WTC11 (cell line): Measurements from ENCODE around the gene ADGRF4.

ENCODE experiments used
- ELF4 ChIP-seq: sonication (generic); formaldehyde crosslinking; IDR thresholded peaks from 2 replicates; pipeline ENCODE4 v1.8.1; 2022; ENCODE audit warnings: low read depth, mild to moderate bottlenecking, moderate library complexity, missing genetic modification reagents
- RELA ChIP-seq: sonication (generic); formaldehyde crosslinking; IDR thresholded peaks from 2 replicates; pipeline ENCODE4 v1.8.1; 2022; ENCODE audit warnings: missing genetic modification reagents, mild to moderate bottlenecking, borderline replicate concordance
- TF ChIP-seq, protein P1 (sequence below): sonication (generic); formaldehyde crosslinking; IDR thresholded peaks from 2 replicates; pipeline ENCODE4 v1.8.1; 2023; ENCODE audit warnings: mild to moderate bottlenecking, missing genetic modification reagents, borderline replicate concordance
- TF ChIP-seq, protein P2 (sequence below): fragments of 200-600 bp; IDR thresholded peaks from 2 replicates; pipeline ENCODE4 v1.8.0; 2022; ENCODE audit warnings: antibody characterized with exemption
- TF ChIP-seq, protein P3 (sequence below): sonication (generic); formaldehyde crosslinking; conservative IDR thresholded peaks from 2 replicates; pipeline ENCODE4 v1.8.1; 2022; ENCODE audit warnings: mild to moderate bottlenecking, missing genetic modification reagents
- TF ChIP-seq, protein P4 (sequence below): sonication (generic); formaldehyde crosslinking; IDR thresholded peaks from 2 replicates; pipeline ENCODE4 v1.8.1; 2022; ENCODE audit warnings: low read depth, missing genetic modification reagents, borderline replicate concordance
- TF ChIP-seq, protein P5 (sequence below): sonication (generic); formaldehyde crosslinking; IDR thresholded peaks from 2 replicates; pipeline ENCODE4 v1.8.0; 2022; ENCODE audit warnings: mild to moderate bottlenecking, missing genetic modification reagents
- TF ChIP-seq, protein P6 (sequence below): sonication (generic); formaldehyde crosslinking; IDR thresholded peaks from 2 replicates; pipeline ENCODE4 v1.8.0; 2022; ENCODE audit warnings: mild to moderate bottlenecking, missing genetic modification reagents

DNA sequence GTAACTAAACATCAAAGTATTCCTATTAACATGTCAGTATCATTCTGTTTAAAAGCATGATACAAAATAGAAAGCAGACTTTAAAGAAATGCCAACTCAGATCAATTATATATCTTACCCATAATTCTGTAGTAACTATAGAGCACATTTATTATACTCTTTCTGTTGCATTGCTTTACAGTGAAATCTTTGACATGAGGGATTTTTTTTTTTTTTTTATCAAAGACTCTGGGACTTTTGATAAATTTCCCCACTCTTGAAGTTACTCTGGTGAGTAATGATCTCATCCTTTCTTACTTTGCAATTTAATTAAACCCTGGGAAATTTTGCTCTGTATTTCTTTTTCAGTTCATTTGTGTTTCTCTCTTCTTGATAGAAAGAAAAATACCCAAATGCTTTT is 17.4 kb downstream of the ADGRF4 start:
- TF ChIP-seq, protein P1, sequence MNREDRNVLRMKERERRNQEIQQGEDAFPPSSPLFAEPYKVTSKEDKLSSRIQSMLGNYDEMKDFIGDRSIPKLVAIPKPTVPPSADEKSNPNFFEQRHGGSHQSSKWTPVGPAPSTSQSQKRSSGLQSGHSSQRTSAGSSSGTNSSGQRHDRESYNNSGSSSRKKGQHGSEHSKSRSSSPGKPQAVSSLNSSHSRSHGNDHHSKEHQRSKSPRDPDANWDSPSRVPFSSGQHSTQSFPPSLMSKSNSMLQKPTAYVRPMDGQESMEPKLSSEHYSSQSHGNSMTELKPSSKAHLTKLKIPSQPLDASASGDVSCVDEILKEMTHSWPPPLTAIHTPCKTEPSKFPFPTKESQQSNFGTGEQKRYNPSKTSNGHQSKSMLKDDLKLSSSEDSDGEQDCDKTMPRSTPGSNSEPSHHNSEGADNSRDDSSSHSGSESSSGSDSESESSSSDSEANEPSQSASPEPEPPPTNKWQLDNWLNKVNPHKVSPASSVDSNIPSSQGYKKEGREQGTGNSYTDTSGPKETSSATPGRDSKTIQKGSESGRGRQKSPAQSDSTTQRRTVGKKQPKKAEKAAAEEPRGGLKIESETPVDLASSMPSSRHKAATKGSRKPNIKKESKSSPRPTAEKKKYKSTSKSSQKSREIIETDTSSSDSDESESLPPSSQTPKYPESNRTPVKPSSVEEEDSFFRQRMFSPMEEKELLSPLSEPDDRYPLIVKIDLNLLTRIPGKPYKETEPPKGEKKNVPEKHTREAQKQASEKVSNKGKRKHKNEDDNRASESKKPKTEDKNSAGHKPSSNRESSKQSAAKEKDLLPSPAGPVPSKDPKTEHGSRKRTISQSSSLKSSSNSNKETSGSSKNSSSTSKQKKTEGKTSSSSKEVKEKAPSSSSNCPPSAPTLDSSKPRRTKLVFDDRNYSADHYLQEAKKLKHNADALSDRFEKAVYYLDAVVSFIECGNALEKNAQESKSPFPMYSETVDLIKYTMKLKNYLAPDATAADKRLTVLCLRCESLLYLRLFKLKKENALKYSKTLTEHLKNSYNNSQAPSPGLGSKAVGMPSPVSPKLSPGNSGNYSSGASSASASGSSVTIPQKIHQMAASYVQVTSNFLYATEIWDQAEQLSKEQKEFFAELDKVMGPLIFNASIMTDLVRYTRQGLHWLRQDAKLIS (CRISPR knock-in tag), result no peak
- TF ChIP-seq, protein P2, sequence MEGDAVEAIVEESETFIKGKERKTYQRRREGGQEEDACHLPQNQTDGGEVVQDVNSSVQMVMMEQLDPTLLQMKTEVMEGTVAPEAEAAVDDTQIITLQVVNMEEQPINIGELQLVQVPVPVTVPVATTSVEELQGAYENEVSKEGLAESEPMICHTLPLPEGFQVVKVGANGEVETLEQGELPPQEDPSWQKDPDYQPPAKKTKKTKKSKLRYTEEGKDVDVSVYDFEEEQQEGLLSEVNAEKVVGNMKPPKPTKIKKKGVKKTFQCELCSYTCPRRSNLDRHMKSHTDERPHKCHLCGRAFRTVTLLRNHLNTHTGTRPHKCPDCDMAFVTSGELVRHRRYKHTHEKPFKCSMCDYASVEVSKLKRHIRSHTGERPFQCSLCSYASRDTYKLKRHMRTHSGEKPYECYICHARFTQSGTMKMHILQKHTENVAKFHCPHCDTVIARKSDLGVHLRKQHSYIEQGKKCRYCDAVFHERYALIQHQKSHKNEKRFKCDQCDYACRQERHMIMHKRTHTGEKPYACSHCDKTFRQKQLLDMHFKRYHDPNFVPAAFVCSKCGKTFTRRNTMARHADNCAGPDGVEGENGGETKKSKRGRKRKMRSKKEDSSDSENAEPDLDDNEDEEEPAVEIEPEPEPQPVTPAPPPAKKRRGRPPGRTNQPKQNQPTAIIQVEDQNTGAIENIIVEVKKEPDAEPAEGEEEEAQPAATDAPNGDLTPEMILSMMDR, result no peak
- TF ChIP-seq ELF4 (no peak), RELA (no peak)
- TF ChIP-seq, protein P3, sequence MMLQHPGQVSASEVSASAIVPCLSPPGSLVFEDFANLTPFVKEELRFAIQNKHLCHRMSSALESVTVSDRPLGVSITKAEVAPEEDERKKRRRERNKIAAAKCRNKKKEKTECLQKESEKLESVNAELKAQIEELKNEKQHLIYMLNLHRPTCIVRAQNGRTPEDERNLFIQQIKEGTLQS, result no peak
- TF ChIP-seq, protein P4, sequence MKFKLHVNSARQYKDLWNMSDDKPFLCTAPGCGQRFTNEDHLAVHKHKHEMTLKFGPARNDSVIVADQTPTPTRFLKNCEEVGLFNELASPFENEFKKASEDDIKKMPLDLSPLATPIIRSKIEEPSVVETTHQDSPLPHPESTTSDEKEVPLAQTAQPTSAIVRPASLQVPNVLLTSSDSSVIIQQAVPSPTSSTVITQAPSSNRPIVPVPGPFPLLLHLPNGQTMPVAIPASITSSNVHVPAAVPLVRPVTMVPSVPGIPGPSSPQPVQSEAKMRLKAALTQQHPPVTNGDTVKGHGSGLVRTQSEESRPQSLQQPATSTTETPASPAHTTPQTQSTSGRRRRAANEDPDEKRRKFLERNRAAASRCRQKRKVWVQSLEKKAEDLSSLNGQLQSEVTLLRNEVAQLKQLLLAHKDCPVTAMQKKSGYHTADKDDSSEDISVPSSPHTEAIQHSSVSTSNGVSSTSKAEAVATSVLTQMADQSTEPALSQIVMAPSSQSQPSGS (CRISPR knock-in tag), result no peak
- TF ChIP-seq, protein P5, sequence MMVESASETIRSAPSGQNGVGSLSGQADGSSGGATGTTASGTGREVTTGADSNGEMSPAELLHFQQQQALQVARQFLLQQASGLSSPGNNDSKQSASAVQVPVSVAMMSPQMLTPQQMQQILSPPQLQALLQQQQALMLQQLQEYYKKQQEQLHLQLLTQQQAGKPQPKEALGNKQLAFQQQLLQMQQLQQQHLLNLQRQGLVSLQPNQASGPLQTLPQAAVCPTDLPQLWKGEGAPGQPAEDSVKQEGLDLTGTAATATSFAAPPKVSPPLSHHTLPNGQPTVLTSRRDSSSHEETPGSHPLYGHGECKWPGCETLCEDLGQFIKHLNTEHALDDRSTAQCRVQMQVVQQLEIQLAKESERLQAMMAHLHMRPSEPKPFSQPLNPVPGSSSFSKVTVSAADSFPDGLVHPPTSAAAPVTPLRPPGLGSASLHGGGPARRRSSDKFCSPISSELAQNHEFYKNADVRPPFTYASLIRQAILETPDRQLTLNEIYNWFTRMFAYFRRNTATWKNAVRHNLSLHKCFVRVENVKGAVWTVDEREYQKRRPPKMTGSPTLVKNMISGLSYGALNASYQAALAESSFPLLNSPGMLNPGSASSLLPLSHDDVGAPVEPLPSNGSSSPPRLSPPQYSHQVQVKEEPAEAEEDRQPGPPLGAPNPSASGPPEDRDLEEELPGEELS (CRISPR knock-in tag), result no peak
- TF ChIP-seq, protein P6, sequence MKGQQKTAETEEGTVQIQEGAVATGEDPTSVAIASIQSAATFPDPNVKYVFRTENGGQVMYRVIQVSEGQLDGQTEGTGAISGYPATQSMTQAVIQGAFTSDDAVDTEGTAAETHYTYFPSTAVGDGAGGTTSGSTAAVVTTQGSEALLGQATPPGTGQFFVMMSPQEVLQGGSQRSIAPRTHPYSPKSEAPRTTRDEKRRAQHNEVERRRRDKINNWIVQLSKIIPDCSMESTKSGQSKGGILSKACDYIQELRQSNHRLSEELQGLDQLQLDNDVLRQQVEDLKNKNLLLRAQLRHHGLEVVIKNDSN, result no peak
